Right lobe of liver (tissue), 6 donors: ENCODE results near the gene PGS1. TPM values are rescaled to one million over a fixed set of nuclear protein-coding genes. Genes with fewer than 3 reads are reported as not detected.

Source experiments
- ATAC-seq, 4 donors: fragments of 200-7000 bp; cut with Tn5 transposase; one replicate each; pipeline ENCODE4 v1.9.1; 2020; ENCODE audit warnings: mild to moderate bottlenecking in 4 of 4, moderate library complexity in 4 of 4
- DNase-seq, 3 donors: peaks; one replicate each; pipeline ENCODE4 v3.0.0-alpha.2; 2020
- H3K27ac ChIP-seq, 3 donors: fragments of 200-600 bp; one replicate each; pipeline ENCODE4 v1.8.0; 2022
- H3K27me3 ChIP-seq, 2 donors: fragments of 200-600 bp; one replicate each; pipeline ENCODE4 v1.8.0; 2022
- H3K36me3 ChIP-seq, 4 donors: fragments of 200-600 bp; sonication (generic) in 1 of 4; one replicate each; pipeline versions ENCODE4 v1.5.1 to v1.8.0; 2017 to 2022; ENCODE audit warnings: control low read depth in 1 of 4
- H3K4me1 ChIP-seq, 4 donors: fragments of 200-600 bp; sonication (generic) in 1 of 4; one replicate each; pipeline versions ENCODE4 v1.5.1 to v1.8.0; 2017 to 2022; ENCODE audit warnings: control low read depth in 1 of 4
- H3K4me3 ChIP-seq, 3 donors: fragments of 200-600 bp; one replicate each; pipeline ENCODE4 v1.8.0; 2022
- H3K9me3 ChIP-seq, 4 donors: fragments of 200-600 bp; sonication (generic) in 1 of 4; one replicate each; pipeline versions ENCODE4 v1.5.1 to v1.8.0; 2017 to 2022; ENCODE audit warnings: control low read depth in 1 of 4
- POLR2A ChIP-seq: fragments of 450-650 bp; IDR thresholded peaks from one replicate; pipeline ENCODE4 v1.6.1; 2017; ENCODE audit warnings: antibody characterized with exemption, mild to moderate bottlenecking
- WGBS: methylation state at CpG from one replicate; pipeline ENCODE4 v1.1.6; 2018; ENCODE audit warnings: low coverage, low lambda C conversion rate; ENCODE audit not compliant: insufficient coverage; ENCODE audit errors: missing lambda C conversion rate; 5-methylcytosine and 5-hydroxymethylcytosine counted together
- intact Hi-C, 2 donors: fragments of 100-400 bp; cut with DNase I; formaldehyde crosslinking; loops; one replicate each; pipeline versions ENCODE4 v1.11.2 to v1.14.1; 2022
- total RNA-seq, 6 experiments: library from RNA; depleted of rRNA in 2 of 6; stranded (reverse); fragments of >200 nt in 2 of 6; fragmentation: NEBNext Ultra II Directional in 3 of 6; extraction: Animal tissue kit (Norgen Biotek cat#: 25700) in 3 of 6; gene quantifications; one replicate each; pipeline versions ENCODE4 v1.1.0 to v1.2.4, GENCODE V29; 2016 to 2023
- TF ChIP-seq, protein P1 (sequence below), 4 donors: fragments of 200-600 bp in 3 of 4; fragments of 450-650 bp in 1 of 4; IDR thresholded peaks; one replicate each; pipeline versions ENCODE4 v1.5.1 to v1.8.0; 2016 to 2022; ENCODE audit warnings: antibody characterized with exemption in 4 of 4, mild to moderate bottlenecking in 2 of 4
- donor health status: DM: no; HTN: yes; CAD: no.
- donor health status: DM: no; HTN: no; CAD: no.
- donor health status: DM: no; HTN: no; CAD: no.
- donor health status: DM: no; HTN: yes; CAD: no.
- donor health status: DM: no; HTN: yes; CAD: no.

Gene PGS1
- total RNA-seq, 6 experiments from 2014 or later, result 8.8 to 17.5 (median 13.4) TPM

DNA sequence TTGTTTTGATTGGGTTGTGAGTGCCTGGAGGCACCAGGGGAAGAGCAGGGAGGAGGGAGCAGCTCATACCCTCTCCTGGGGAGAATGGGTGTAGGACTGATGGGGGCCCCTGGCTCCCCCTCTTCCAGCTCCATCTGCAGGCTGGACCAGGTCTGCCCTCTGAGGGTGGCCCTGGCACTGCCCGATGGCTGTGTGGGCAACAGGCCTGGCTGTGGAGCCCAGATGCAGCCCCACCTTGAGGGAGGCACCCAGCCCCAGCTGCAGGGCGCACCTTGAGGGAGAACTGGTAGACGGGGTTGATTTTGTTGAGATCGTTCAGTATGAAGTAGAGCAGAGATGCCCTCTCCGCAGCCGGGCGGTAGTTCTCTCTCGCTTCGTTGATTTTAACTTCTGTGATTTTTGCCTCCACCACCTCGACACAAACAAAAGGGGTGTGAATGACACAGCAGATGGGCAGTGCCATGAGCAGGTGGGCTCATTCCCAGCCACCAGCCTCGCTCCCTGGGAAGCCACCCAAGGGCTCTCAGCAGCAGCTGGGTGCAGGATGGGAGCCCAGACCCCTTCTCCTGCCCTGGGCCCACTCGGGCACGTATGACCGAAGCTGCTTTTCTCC, 71.6 kb downstream of the PGS1 start:
- 78% methylated on average over 7 of the region's 14 CpGs for WGBS
- Histone ChIP-seq H3K27ac (no peak overlapping the region), H3K9me3 (no peaks in the 10 kb centered on the region), H3K36me3 (no peaks in the 10 kb centered on the region), H3K4me1 (no peaks in the 10 kb centered on the region), H3K4me3 (no peak overlapping the region), H3K27me3 (no peaks in the 10 kb centered on the region)
- intact Hi-C loops, result no loop called here
- DNase-seq (no peak), ATAC-seq (no peak)
- no peak for TF ChIP-seq POLR2A
- TF ChIP-seq, protein P1, sequence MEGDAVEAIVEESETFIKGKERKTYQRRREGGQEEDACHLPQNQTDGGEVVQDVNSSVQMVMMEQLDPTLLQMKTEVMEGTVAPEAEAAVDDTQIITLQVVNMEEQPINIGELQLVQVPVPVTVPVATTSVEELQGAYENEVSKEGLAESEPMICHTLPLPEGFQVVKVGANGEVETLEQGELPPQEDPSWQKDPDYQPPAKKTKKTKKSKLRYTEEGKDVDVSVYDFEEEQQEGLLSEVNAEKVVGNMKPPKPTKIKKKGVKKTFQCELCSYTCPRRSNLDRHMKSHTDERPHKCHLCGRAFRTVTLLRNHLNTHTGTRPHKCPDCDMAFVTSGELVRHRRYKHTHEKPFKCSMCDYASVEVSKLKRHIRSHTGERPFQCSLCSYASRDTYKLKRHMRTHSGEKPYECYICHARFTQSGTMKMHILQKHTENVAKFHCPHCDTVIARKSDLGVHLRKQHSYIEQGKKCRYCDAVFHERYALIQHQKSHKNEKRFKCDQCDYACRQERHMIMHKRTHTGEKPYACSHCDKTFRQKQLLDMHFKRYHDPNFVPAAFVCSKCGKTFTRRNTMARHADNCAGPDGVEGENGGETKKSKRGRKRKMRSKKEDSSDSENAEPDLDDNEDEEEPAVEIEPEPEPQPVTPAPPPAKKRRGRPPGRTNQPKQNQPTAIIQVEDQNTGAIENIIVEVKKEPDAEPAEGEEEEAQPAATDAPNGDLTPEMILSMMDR (IDR thresholded peaks at IDR 0.05), result no peak

DNA sequence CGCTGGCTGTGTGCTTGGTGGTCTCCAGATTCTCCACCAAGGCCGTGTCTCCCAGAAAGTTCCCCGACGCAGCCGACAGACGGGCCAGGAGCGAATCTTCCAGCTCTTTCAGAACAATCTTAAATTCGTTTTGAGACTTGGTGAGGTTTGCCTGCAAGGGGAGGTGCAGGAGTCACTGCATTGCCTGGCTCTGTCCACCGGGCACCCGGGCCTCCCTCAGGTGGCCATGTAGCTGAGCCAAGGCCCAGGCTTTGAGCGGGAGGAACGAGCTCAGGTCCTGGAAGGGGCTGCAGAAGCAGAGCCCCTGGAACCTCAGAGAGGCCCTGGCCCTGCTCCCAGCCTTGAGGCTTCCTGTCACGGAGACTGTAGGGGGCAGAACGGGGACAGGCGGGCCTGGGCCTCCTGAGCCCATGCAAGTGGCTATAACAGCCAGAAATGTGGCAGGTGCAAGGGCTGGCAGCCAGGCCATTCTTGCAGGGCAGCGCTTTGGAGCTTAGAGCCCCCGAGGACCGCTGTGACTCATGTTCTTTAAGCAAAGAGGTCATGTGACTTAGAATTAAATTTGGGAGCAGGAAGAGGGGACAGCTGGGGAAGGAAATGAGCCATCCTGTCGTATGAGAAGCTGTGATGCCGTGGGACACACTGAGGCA, 72.4 kb downstream of the PGS1 start:
- TF ChIP-seq POLR2A, result no peak
- TF ChIP-seq, protein P1 (IDR thresholded peaks at IDR 0.05), result no peak
- ATAC-seq (peak in 1 of 4 donors; percentile 36), DNase-seq (no peak)
- H3K9me3 ChIP-seq, result no peaks in the 10 kb centered on the region
- no peaks in the 10 kb centered on the region for H3K36me3 ChIP-seq
- no peaks in the 10 kb centered on the region for H3K27me3 ChIP-seq
- no peak overlapping the region for H3K27ac ChIP-seq
- no peaks in the 10 kb centered on the region for H3K4me1 ChIP-seq
- no peak overlapping the region for H3K4me3 ChIP-seq
- 61% methylated on average over 5 of the region's 20 CpGs for WGBS
- intact Hi-C loops, result no loop called here

DNA sequence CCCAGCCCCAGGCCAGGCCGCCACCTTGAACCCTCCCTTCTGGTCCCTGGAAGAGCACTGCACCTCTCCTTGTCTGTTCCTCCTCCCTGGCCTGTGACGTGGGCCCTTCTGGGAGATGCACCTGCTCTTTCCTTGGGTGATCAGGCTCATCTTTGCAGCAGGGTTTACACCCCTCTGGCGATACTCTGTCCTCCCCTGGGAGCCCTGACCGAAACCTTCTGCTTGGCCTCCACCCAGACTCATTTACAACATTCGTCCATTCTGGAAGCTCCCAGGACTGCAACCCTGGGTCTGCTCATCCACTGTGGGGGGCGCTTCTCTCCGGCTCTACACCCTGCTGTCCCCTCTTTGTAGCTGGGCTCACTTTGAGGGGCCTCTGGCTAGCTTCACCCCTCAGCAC, 73.3 kb downstream of the PGS1 start:
- H3K27me3 ChIP-seq, result no peaks in the 10 kb centered on the region
- intact Hi-C loops, result no loop called here
- DNase-seq (no peak), ATAC-seq (peak in 1 of 4 donors; percentile 10)
- H3K27ac ChIP-seq, result no peak overlapping the region
- TF ChIP-seq POLR2A, result no peak
- TF ChIP-seq, protein P1 (IDR thresholded peaks at IDR 0.05), result no peak
- 80% methylated on average over 6 of the region's 7 CpGs for WGBS
- no peaks in the 10 kb centered on the region for H3K36me3 ChIP-seq
- no peak overlapping the region for H3K4me3 ChIP-seq
- H3K9me3 ChIP-seq, result no peaks in the 10 kb centered on the region
- no peaks in the 10 kb centered on the region for H3K4me1 ChIP-seq

DNA sequence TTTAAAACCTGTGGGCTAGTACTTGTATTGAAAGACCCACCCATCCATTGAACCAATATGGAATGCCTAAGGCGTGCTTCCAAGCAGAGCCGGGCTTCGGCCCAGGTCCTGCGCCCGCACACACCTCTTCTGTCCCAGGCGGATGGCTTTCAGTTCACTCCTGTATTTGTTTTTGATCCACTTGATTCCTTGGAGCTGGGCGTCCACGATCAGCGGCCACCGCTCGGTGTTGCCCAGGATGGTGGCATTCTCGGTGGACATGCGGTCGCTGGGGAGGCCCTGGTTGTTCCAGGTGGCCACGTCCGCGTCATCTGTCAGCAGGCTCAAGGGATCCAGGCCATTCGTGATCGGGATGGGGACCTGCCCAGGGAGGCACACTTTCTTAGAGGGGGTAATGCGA, 75.9 kb downstream of the PGS1 start:
- intact Hi-C loops, result no loop called here

More for the DNA sequence above, 75.9 kb downstream of the PGS1 start:
- DNase-seq (no peak), ATAC-seq (no peak)
- H3K27me3 ChIP-seq, result no peaks in the 10 kb centered on the region
- H3K4me1 ChIP-seq, result no peaks in the 10 kb centered on the region
- no peak for TF ChIP-seq POLR2A
- TF ChIP-seq, protein P1 (IDR thresholded peaks at IDR 0.05), result no peak
- H3K4me3 ChIP-seq, result no peak overlapping the region
- H3K9me3 ChIP-seq, result no peaks in the 10 kb centered on the region
- no peak overlapping the region for H3K27ac ChIP-seq
- 87% methylated on average over 13 of the region's 20 CpGs for WGBS
- no peaks in the 10 kb centered on the region for H3K36me3 ChIP-seq
